Gastrocnemius medialis (tissue), 4 donors: ENCODE results near the gene AIG1.

Experiments
- POLR2A ChIP-seq, 2 donors: fragments of 450-650 bp; IDR thresholded peaks; one replicate each; pipeline ENCODE4 v1.6.1; 2017; ENCODE audit warnings: antibody characterized with exemption in 2 of 2, mild to moderate bottlenecking in 2 of 2, moderate library complexity in 2 of 2
- TF ChIP-seq, protein P1 (sequence below), 5 experiments: fragments of 450-650 bp in 3 of 5; fragments of 200-600 bp in 2 of 5; sonication (generic) in 2 of 5; IDR thresholded peaks in 4 of 5; conservative IDR thresholded peaks in 1 of 5; 1 replicate in 4 of 5; 2 replicates in 1 of 5; pipeline ENCODE4 v1.5.1; 2016 to 2019; ENCODE audit warnings: antibody characterized with exemption in 5 of 5, mild to moderate bottlenecking in 3 of 5, moderate library complexity in 3 of 5

DNA sequence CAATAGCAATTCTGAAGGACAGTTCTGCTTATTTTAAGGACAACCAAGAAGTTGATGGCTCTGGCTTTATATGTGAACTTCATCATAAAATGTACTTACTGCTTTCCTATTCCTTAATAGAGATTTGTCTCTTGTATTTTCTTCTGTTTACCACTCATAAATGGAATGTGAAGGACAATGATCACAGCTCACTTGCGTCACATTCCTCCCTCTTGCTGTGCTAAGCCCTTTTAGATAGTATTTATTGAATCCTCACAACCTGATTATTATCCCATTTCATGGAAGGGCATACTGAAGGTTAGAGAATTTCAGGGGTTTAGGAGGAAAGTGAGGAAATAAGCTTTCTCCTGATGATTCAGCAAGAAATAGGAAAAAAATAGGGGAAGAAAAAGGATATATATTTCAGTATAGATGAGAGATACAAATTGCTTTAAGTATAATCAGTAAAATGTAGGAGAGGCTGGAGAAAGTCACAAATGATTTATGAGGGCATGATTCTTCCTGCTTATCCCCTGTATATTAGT lies 132.9 kb downstream of the AIG1 start:
- TF ChIP-seq, protein P1, sequence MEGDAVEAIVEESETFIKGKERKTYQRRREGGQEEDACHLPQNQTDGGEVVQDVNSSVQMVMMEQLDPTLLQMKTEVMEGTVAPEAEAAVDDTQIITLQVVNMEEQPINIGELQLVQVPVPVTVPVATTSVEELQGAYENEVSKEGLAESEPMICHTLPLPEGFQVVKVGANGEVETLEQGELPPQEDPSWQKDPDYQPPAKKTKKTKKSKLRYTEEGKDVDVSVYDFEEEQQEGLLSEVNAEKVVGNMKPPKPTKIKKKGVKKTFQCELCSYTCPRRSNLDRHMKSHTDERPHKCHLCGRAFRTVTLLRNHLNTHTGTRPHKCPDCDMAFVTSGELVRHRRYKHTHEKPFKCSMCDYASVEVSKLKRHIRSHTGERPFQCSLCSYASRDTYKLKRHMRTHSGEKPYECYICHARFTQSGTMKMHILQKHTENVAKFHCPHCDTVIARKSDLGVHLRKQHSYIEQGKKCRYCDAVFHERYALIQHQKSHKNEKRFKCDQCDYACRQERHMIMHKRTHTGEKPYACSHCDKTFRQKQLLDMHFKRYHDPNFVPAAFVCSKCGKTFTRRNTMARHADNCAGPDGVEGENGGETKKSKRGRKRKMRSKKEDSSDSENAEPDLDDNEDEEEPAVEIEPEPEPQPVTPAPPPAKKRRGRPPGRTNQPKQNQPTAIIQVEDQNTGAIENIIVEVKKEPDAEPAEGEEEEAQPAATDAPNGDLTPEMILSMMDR (IDR thresholded peaks at IDR 0.05 in 4 of 5, conservative IDR thresholded peaks at IDR 0.05 in 1 of 5) = no peak
- no peak for TF ChIP-seq POLR2A (IDR thresholded peaks at IDR 0.05)
